Measurements from ENCODE around the gene WLS. TPM values are rescaled to one million over a fixed set of nuclear protein-coding genes. Genes with fewer than 3 reads are reported as not detected.

Gene WLS
- total RNA-seq, 5 donors from 2014 or later (not counting 1 experiment from before 2014, with no cell fraction given): 0.53 to 1.9 (median 1.0) TPM; not detected in 2

GRCh38 chr1:68128820-68129219 lies 103.5 kb downstream of the WLS start:
- peaks cover 0 to 2% of the 10 kb centered on the region in 2 experiments for H3K27me3 ChIP-seq (replicated peaks in 1 of 2; ENCODE audit: control insufficient read depth in 2 of 2, extremely low read depth in 1 of 2, insufficient read depth in 2 of 2, low read length in 1 of 2)
- H3K9me3 ChIP-seq: no peaks in the 10 kb centered on the region
- Mint-ChIP-seq H3K9me3 (no peaks in the 10 kb centered on the region), H3K4me1 (no peaks in the 10 kb centered on the region), H3K27ac (no peak overlapping the region), H3K36me3 (no peaks in the 10 kb centered on the region), H3K4me3 (no peak overlapping the region), H3K27me3 (peaks cover 0 to 8% of the 10 kb centered on the region in 2 donors)
- WGBS (ENCODE audit: insufficient coverage): 87% methylated on average over 8 of the region's 10 CpGs
- H3K36me3 ChIP-seq (ENCODE audit: control insufficient read depth in 2 of 2, extremely low read depth in 1 of 2, insufficient read depth in 1 of 2, low read length in 1 of 2): no peaks in the 10 kb centered on the region
- H3K4me3 ChIP-seq (ENCODE audit: control insufficient read depth in 1 of 2, extremely low read depth in 1 of 2, low read length in 1 of 2): no peak overlapping the region
- ChIA-PET POLR2A (no interaction called here), CTCF (no interaction called here)
- DNase-seq (no peak), ATAC-seq (replicated peaks in 1 of 4) (no peak)
- H3K4me1 ChIP-seq (ENCODE audit: control insufficient read depth in 1 of 2, extremely low read depth in 1 of 2, insufficient read depth in 2 of 2, low read length in 2 of 2): no peaks in the 10 kb centered on the region
- no peak overlapping the region for H3K27ac ChIP-seq (ENCODE audit: low read length)

GRCh38 chr1:68128157-68128556 lies 104.2 kb downstream of the WLS start:
- H3K4me3 ChIP-seq (ENCODE audit: control insufficient read depth in 1 of 2, extremely low read depth in 1 of 2, low read length in 1 of 2): no peak overlapping the region
- no CpG with 5 or more reads among the region's 1 CpG for WGBS (ENCODE audit: insufficient coverage)
- peaks cover 0 to 5% of the 10 kb centered on the region in 2 donors for H3K27me3 Mint-ChIP-seq
- ATAC-seq (replicated peaks in 1 of 4) (no peak), DNase-seq (no peak)
- no peaks in the 10 kb centered on the region for H3K4me1 Mint-ChIP-seq
- H3K9me3 ChIP-seq: no peaks in the 10 kb centered on the region
- H3K9me3 Mint-ChIP-seq: no peaks in the 10 kb centered on the region
- H3K27ac Mint-ChIP-seq: no peak overlapping the region
- H3K27ac ChIP-seq (ENCODE audit: low read length): no peak overlapping the region
- no peaks in the 10 kb centered on the region for H3K36me3 Mint-ChIP-seq
- CTCF ChIA-PET: no interaction called here
- POLR2A ChIA-PET: no interaction called here
- H3K36me3 ChIP-seq (ENCODE audit: control insufficient read depth in 2 of 2, extremely low read depth in 1 of 2, insufficient read depth in 1 of 2, low read length in 1 of 2): no peaks in the 10 kb centered on the region
- no peaks in the 10 kb centered on the region for H3K4me1 ChIP-seq (ENCODE audit: control insufficient read depth in 1 of 2, extremely low read depth in 1 of 2, insufficient read depth in 2 of 2, low read length in 2 of 2)
- H3K27me3 ChIP-seq (replicated peaks in 1 of 2; ENCODE audit: control insufficient read depth in 2 of 2, extremely low read depth in 1 of 2, insufficient read depth in 2 of 2, low read length in 1 of 2): peaks cover 0 to 2% of the 10 kb centered on the region in 2 experiments
- H3K4me3 Mint-ChIP-seq: no peak overlapping the region

GRCh38 chr1:68121536-68121935 lies 110.8 kb downstream of the WLS start:
- POLR2A ChIA-PET: interaction anchor here in 1 of 2 donors (0.6 kb wide), 1 partner anchor 332 kb away, joined by 3 read pairs; no protein-coding TSS in a partner anchor
- 94% methylated on average over 2 of the region's 4 CpGs for WGBS (ENCODE audit: insufficient coverage)

GRCh38 chr1:68120136-68120791 lies 112.1 kb downstream of the WLS start:
- Histone ChIP-seq H3K27ac (ENCODE audit: low read length) (no peak overlapping the region), H3K27me3 (replicated peaks in 1 of 2; ENCODE audit: control insufficient read depth in 2 of 2, extremely low read depth in 1 of 2, insufficient read depth in 2 of 2, low read length in 1 of 2) (peaks cover 0 to 11% of the 10 kb centered on the region in 2 experiments), H3K4me3 (ENCODE audit: control insufficient read depth in 1 of 2, extremely low read depth in 1 of 2, low read length in 1 of 2) (no peak overlapping the region), H3K36me3 (ENCODE audit: control insufficient read depth in 2 of 2, extremely low read depth in 1 of 2, insufficient read depth in 1 of 2, low read length in 1 of 2) (no peaks in the 10 kb centered on the region), H3K4me1 (ENCODE audit: control insufficient read depth in 1 of 2, extremely low read depth in 1 of 2, insufficient read depth in 2 of 2, low read length in 2 of 2) (peaks cover 0 to 3% of the 10 kb centered on the region in 2 experiments), H3K9me3 (no peaks in the 10 kb centered on the region)
- CTCF ChIA-PET: interaction anchor here (0.7 to 1.9 kb wide), 7 partner anchors 12 to 1618 kb away, joined by 3 to 10 read pairs (median 3); no protein-coding TSS in a partner anchor
- Mint-ChIP-seq H3K4me3 (no peak overlapping the region), H3K27me3 (peaks cover 0 to 5% of the 10 kb centered on the region in 2 donors), H3K4me1 (peaks cover 2 to 7% (median 6%) of the 10 kb centered on the region in 3 donors), H3K9me3 (no peaks in the 10 kb centered on the region), H3K36me3 (no peaks in the 10 kb centered on the region), H3K27ac (no peak overlapping the region)
- no CpG with 5 or more reads among the region's 7 CpGs for WGBS (ENCODE audit: insufficient coverage)
- POLR2A ChIA-PET: no interaction called here
- DNase-seq (peak in 2 of 35 experiments; percentile 4 to 52), ATAC-seq (replicated peaks in 1 of 4) (peak in 1 of 4 experiments; percentile 16)

More at GRCh38 chr1:68121536-68121935, 110.8 kb downstream of the WLS start:
- Mint-ChIP-seq H3K27me3 (peaks cover 0 to 5% of the 10 kb centered on the region in 2 donors), H3K4me3 (no peak overlapping the region), H3K36me3 (no peaks in the 10 kb centered on the region), H3K4me1 (peaks cover 2 to 7% (median 6%) of the 10 kb centered on the region in 3 donors), H3K27ac (no peak overlapping the region), H3K9me3 (no peaks in the 10 kb centered on the region)
- Histone ChIP-seq H3K27me3 (replicated peaks in 1 of 2; ENCODE audit: control insufficient read depth in 2 of 2, extremely low read depth in 1 of 2, insufficient read depth in 2 of 2, low read length in 1 of 2) (peaks cover 0 to 4% of the 10 kb centered on the region in 2 experiments), H3K4me1 (ENCODE audit: control insufficient read depth in 1 of 2, extremely low read depth in 1 of 2, insufficient read depth in 2 of 2, low read length in 2 of 2) (peaks cover 0 to 3% of the 10 kb centered on the region in 2 experiments), H3K36me3 (ENCODE audit: control insufficient read depth in 2 of 2, extremely low read depth in 1 of 2, insufficient read depth in 1 of 2, low read length in 1 of 2) (no peaks in the 10 kb centered on the region), H3K4me3 (ENCODE audit: control insufficient read depth in 1 of 2, extremely low read depth in 1 of 2, low read length in 1 of 2) (no peak overlapping the region), H3K9me3 (no peaks in the 10 kb centered on the region), H3K27ac (ENCODE audit: low read length) (no peak overlapping the region)
- ATAC-seq (replicated peaks in 1 of 4) (no peak), DNase-seq (no peak)
- CTCF ChIA-PET: interaction anchor here (1.0 to 1.9 kb wide), 3 partner anchors 13 to 20 kb away, joined by 3 to 10 read pairs (median 7); no protein-coding TSS in a partner anchor

- Histone ChIP-seq H3K27me3 (replicated peaks in 1 of 2; ENCODE audit: control insufficient read depth in 2 of 2, extremely low read depth in 1 of 2, insufficient read depth in 2 of 2, low read length in 1 of 2) (peaks cover 0 to 13% of the 10 kb centered on the region in 2 experiments), H3K4me3 (ENCODE audit: control insufficient read depth in 1 of 2, extremely low read depth in 1 of 2, low read length in 1 of 2) (no peak overlapping the region), H3K9me3 (no peaks in the 10 kb centered on the region), H3K4me1 (ENCODE audit: control insufficient read depth in 1 of 2, extremely low read depth in 1 of 2, insufficient read depth in 2 of 2, low read length in 2 of 2) (peaks cover 0 to 3% of the 10 kb centered on the region in 2 experiments), H3K27ac (ENCODE audit: low read length) (no peak overlapping the region), H3K36me3 (ENCODE audit: control insufficient read depth in 2 of 2, extremely low read depth in 1 of 2, insufficient read depth in 1 of 2, low read length in 1 of 2) (no peaks in the 10 kb centered on the region)
- Mint-ChIP-seq H3K27ac (no peak overlapping the region), H3K36me3 (no peaks in the 10 kb centered on the region), H3K9me3 (no peaks in the 10 kb centered on the region), H3K27me3 (peaks cover 0 to 5% of the 10 kb centered on the region in 2 donors), H3K4me3 (no peak overlapping the region), H3K4me1 (peaks cover 2 to 7% (median 6%) of the 10 kb centered on the region in 3 donors)
- ATAC-seq (replicated peaks in 1 of 4) (no peak), DNase-seq (no peak)
- ChIA-PET CTCF (interaction anchor here in 1 of 2 donors (0.6 to 1.0 kb wide), 2 partner anchors 121 to 1619 kb away, joined by 3 read pairs; no protein-coding TSS in a partner anchor), POLR2A (no interaction called here)
- 83% methylated on average over 3 of the region's 4 CpGs for WGBS (ENCODE audit: insufficient coverage)
Measured at GRCh38 chr1:68119445-68119844, 112.9 kb downstream of the WLS start.

GRCh38 chr1:68117416-68117815 lies 114.9 kb downstream of the WLS start:
- Histone ChIP-seq H3K27ac (ENCODE audit: low read length) (no peak overlapping the region), H3K36me3 (ENCODE audit: control insufficient read depth in 2 of 2, extremely low read depth in 1 of 2, insufficient read depth in 1 of 2, low read length in 1 of 2) (no peaks in the 10 kb centered on the region), H3K4me3 (ENCODE audit: control insufficient read depth in 1 of 2, extremely low read depth in 1 of 2, low read length in 1 of 2) (no peak overlapping the region), H3K9me3 (no peaks in the 10 kb centered on the region), H3K27me3 (replicated peaks in 1 of 2; ENCODE audit: control insufficient read depth in 2 of 2, extremely low read depth in 1 of 2, insufficient read depth in 2 of 2, low read length in 1 of 2) (peaks cover 0 to 13% of the 10 kb centered on the region in 2 experiments), H3K4me1 (ENCODE audit: control insufficient read depth in 1 of 2, extremely low read depth in 1 of 2, insufficient read depth in 2 of 2, low read length in 2 of 2) (peaks cover 0 to 3% of the 10 kb centered on the region in 2 experiments)
- ATAC-seq (replicated peaks in 1 of 4) (no peak), DNase-seq (no peak)
- ChIA-PET CTCF (interaction anchor here (0.6 to 2.6 kb wide), 8 partner anchors 8 to 1621 kb away, joined by 3 to 19 read pairs (median 6); no protein-coding TSS in a partner anchor), POLR2A (no interaction called here)
- H3K27ac Mint-ChIP-seq: no peak overlapping the region
- WGBS (ENCODE audit: insufficient coverage): 76% methylated on average over 10 of the region's 10 CpGs
- H3K4me3 Mint-ChIP-seq: no peak overlapping the region
- H3K27me3 Mint-ChIP-seq: peaks cover 1 to 8% of the 10 kb centered on the region in 2 donors
- H3K9me3 Mint-ChIP-seq: no peaks in the 10 kb centered on the region
- H3K36me3 Mint-ChIP-seq: no peaks in the 10 kb centered on the region
- H3K4me1 Mint-ChIP-seq: peaks cover 2 to 7% (median 6%) of the 10 kb centered on the region in 3 donors
